MCF 10A (cell line): ENCODE measurements around the gene SLC12A1. TPM values are rescaled to one million over a fixed set of nuclear protein-coding genes. Genes with fewer than 3 reads are reported as not detected.

Experiments
- BruUV-seq: library from RNA; stranded (reverse); fragments of 400-500 nt; replicated peaks from 2 replicates; lab custom pipeline; 2021; lab: Mats Ljungman, UMichigan
- CTCF ChIA-PET: fragments of 300-600 bp; sonication (Branson Sonifier 250); formaldehyde crosslinking; extraction: SDS; loops from one replicate; lab custom pipeline; 2021; ENCODE audit warnings: antibody characterized with exemption, inconsistent platforms; lab: Yijun Ruan, JAX
- POLR2A ChIA-PET: fragments of 300-600, 350-650 bp; sonication (Branson Sonifier 250); formaldehyde crosslinking; extraction: SDS; loops from one replicate; lab custom pipeline; 2020; ENCODE audit warnings: antibody characterized with exemption, inconsistent platforms; lab: Yijun Ruan, JAX
- DNase-seq: peaks from one replicate; pipeline ENCODE4 v3.0.0-alpha.2; 2018; ENCODE audit not compliant: unreplicated experiment
- H3K27ac Mint-ChIP-seq: one replicate; pipeline ENCODE4 v1.8.0; 2022; ENCODE audit warnings: mild to moderate bottlenecking, low read depth, mixed read lengths; ENCODE audit not compliant: unreplicated experiment
- H3K27me3 Mint-ChIP-seq: one replicate; pipeline ENCODE4 v1.8.0; 2022; ENCODE audit warnings: mixed read lengths; ENCODE audit not compliant: insufficient read depth, unreplicated experiment
- H3K36me3 Mint-ChIP-seq: one replicate; pipeline ENCODE4 v1.8.0; 2022; ENCODE audit warnings: mild to moderate bottlenecking, moderate library complexity, mixed read lengths; ENCODE audit not compliant: insufficient read depth, unreplicated experiment
- H3K4me1 Mint-ChIP-seq: one replicate; pipeline ENCODE4 v1.8.0; 2022; ENCODE audit warnings: mixed read lengths; ENCODE audit not compliant: insufficient read depth, unreplicated experiment
- H3K4me3 Mint-ChIP-seq: one replicate; pipeline ENCODE4 v1.8.0; 2022; ENCODE audit warnings: mild to moderate bottlenecking, moderate library complexity, mixed read lengths; ENCODE audit not compliant: unreplicated experiment
- H3K9me3 Mint-ChIP-seq: one replicate; pipeline ENCODE4 v1.8.0; 2022; ENCODE audit warnings: mixed read lengths; ENCODE audit not compliant: unreplicated experiment
- CTCF ChIP-seq: fragments of 200-600 bp; IDR thresholded peaks from one replicate; pipeline ENCODE4 v1.8.0; 2022; ENCODE audit warnings: antibody characterized with exemption, mild to moderate bottlenecking; ENCODE audit not compliant: unreplicated experiment
- intact Hi-C: fragments of 100-400 bp; cut with micrococcal nuclease; formaldehyde crosslinking; loops from 2 replicates; pipeline ENCODE4 v1.14.1; 2022
- total RNA-seq: library from RNA; stranded (reverse); gene quantifications from 2 replicates; pipeline ENCODE4 v1.2.3, GENCODE V29; 2022

The SLC12A1 gene
- total RNA-seq, 1 experiment from 2014 or later, result not detected

- POLR2A ChIA-PET, result no interaction called here
Observed at GRCh38 chr15:48221885-48222284, 15.8 kb downstream of the SLC12A1 start.

DNA sequence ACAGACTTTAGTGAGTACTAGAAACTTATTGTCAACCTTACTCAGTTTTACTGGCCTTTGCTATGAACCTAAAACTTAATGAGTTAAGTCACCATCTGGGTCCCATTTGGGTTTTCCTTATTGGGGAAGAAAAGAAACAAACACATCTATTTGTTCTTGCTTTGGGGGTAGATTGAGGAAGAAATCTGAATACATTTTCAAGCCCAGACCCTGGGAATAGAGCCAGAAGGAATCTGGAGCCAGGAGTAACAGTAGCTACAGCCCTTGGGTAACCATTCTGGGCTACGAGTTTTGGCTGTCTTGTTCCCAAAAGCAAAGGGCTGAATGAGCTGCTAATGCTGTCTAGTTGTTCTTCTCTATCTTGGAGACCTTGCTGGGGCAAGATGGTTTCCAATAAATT lies 16.5 kb downstream of the SLC12A1 start:
- no TSS peak for BruUV-seq
- Mint-ChIP-seq H3K9me3 (no peaks in the 10 kb centered on the region), H3K27ac (no peak overlapping the region), H3K27me3 (peaks cover 10% of the 10 kb centered on the region), H3K36me3 (no peaks in the 10 kb centered on the region), H3K4me3 (no peak overlapping the region), H3K4me1 (no peaks in the 10 kb centered on the region)
- intact Hi-C loops, result no loop called here
- no peak for DNase-seq
- ChIA-PET POLR2A (no interaction called here), CTCF (no interaction called here)
- TF ChIP-seq CTCF, result no peak

More at GRCh38 chr15:48221885-48222284, 15.8 kb downstream of the SLC12A1 start:
- H3K4me3 Mint-ChIP-seq, result no peak overlapping the region
- no peak for DNase-seq
- no peak for TF ChIP-seq CTCF
- CTCF ChIA-PET, result no interaction called here
- peaks cover 10% of the 10 kb centered on the region for H3K27me3 Mint-ChIP-seq
- H3K9me3 Mint-ChIP-seq, result no peaks in the 10 kb centered on the region
- BruUV-seq, result no TSS peak
- no peaks in the 10 kb centered on the region for H3K4me1 Mint-ChIP-seq
- H3K27ac Mint-ChIP-seq, result no peak overlapping the region
- intact Hi-C loops, result no loop called here
- H3K36me3 Mint-ChIP-seq, result no peaks in the 10 kb centered on the region

DNA sequence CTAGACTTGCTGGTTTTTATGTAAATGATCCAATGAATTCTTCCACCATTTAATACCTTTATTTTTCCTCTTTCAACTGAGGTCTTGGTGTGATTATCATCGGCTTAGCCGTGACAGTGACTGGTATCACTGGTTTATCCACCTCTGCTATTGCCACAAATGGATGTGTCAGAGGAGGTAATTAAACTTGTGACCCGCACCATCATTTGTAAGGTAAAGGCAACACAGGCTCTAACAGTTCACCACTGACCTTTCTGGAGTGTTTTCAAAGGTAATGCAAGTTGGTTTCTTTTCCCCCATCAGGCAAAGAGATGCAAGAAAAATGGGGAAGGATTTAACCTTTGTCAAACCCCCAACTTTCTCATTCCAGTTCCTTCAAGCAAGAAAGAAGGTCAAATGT lies 19.7 kb downstream of the SLC12A1 start:
- no peaks in the 10 kb centered on the region for H3K27me3 Mint-ChIP-seq
- no peaks in the 10 kb centered on the region for H3K36me3 Mint-ChIP-seq
- BruUV-seq, result no TSS peak
- H3K4me3 Mint-ChIP-seq, result no peak overlapping the region
- no peak overlapping the region for H3K27ac Mint-ChIP-seq
- no peak for TF ChIP-seq CTCF
- CTCF ChIA-PET, result no interaction called here
- POLR2A ChIA-PET, result interaction anchor here (0.7 kb wide), 1 partner anchor 92 kb away, joined by 3 read pairs; no protein-coding TSS in a partner anchor
- DNase-seq, result no peak
- H3K4me1 Mint-ChIP-seq, result no peaks in the 10 kb centered on the region
- intact Hi-C loops, result no loop called here
- H3K9me3 Mint-ChIP-seq, result no peaks in the 10 kb centered on the region

GRCh38 chr15:48230498-48230897 lies 24.4 kb downstream of the SLC12A1 start:
- no peak overlapping the region for H3K4me3 Mint-ChIP-seq
- H3K36me3 Mint-ChIP-seq, result no peaks in the 10 kb centered on the region
- intact Hi-C loops, result no loop called here
- BruUV-seq, result no TSS peak
- no peaks in the 10 kb centered on the region for H3K9me3 Mint-ChIP-seq
- H3K27ac Mint-ChIP-seq, result no peak overlapping the region
- DNase-seq, result no peak
- ChIA-PET CTCF (interaction anchor here (0.6 kb wide), 1 partner anchor 55 kb away, joined by 3 read pairs; no protein-coding TSS in a partner anchor), POLR2A (no interaction called here)
- H3K4me1 Mint-ChIP-seq, result no peaks in the 10 kb centered on the region
- no peaks in the 10 kb centered on the region for H3K27me3 Mint-ChIP-seq
- TF ChIP-seq CTCF, result no peak
